ENCODE results near the gene TLX2. TPM values are rescaled to one million over a fixed set of nuclear protein-coding genes. Genes with fewer than 3 reads are reported as not detected.

The TLX2 gene
- total and polyA plus RNA-seq, 2 experiments from 2014 or later = 0.16 to 0.21 TPM

DNA sequence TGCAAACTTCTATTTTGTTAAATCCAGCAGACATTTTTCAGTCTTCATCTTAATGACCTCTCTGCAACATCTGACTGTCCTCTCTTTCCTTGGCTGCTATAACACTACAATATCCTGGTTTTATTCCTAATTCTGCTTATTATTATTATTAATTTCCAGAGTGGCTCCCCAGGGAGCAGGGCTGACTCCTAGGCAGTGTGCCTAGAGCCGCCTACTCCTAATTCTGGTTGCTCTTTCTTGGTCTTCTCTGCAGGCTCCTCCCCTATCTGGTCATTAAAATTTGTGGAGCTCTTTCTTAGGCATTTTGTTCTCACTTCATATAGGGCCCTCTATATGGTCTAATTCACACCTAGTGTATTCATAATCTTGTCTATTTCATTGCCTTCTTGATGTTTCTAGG, 28.7 kb downstream of the TLX2 start:
- H3K9me3 Mint-ChIP-seq = no peaks in the 10 kb centered on the region
- peaks cover under 1% of the 10 kb centered on the region; the same call in 1 of the 3 replicates for H3K36me3 Mint-ChIP-seq (ENCODE audit: low read depth)
- DNase-seq (ENCODE audit: low spot score) (no peak), ATAC-seq (no peak)
- no peak overlapping the region for H3K4me3 Mint-ChIP-seq
- H2AFZ ChIP-seq = no peak overlapping the region
- no peaks in the 10 kb centered on the region for H3K36me3 ChIP-seq (ENCODE audit: insufficient read depth)
- H3F3A ChIP-seq (replicated peaks; ENCODE audit: low read depth) = 0 out of 2 replicates have a peak, but pooled peaks cover 4% of the 10 kb centered on the region
- peaks cover 17% of the 10 kb centered on the region for H3K27me3 Mint-ChIP-seq (ENCODE audit: insufficient read depth, low read depth, poor library complexity)
- H4K20me1 ChIP-seq (replicated peaks; ENCODE audit: insufficient read depth) = peaks cover 4% of the 10 kb centered on the region; the same call in 1 of the 2 replicates
- H3K27me3 ChIP-seq (ENCODE audit: insufficient read depth) = peaks cover 33% of the 10 kb centered on the region
- no peak overlapping the region for H3K4me2 ChIP-seq
- peaks cover 5% of the 10 kb centered on the region; the same call in 1 of the 2 replicates for H3K79me2 ChIP-seq (replicated peaks; ENCODE audit: insufficient read depth)
- H3K4me1 ChIP-seq (ENCODE audit: insufficient read depth) = peaks cover 1% of the 10 kb centered on the region; the same call in 1 of the 2 replicates
- no peaks in the 10 kb centered on the region for H3K9me2 ChIP-seq (ENCODE audit: insufficient read depth)
- H3K27ac ChIP-seq (ENCODE audit: low read depth) = no peak overlapping the region
- TF ChIP-seq CREB1 (CRISPR knock-in tag; IDR thresholded peaks at IDR 0.05; ENCODE audit: low read depth) = no peak
- H3K27ac Mint-ChIP-seq = no peak overlapping the region
- H3K4me1 Mint-ChIP-seq = peaks cover 1% of the 10 kb centered on the region
- no peak overlapping the region for H3K4me3 ChIP-seq

DNA sequence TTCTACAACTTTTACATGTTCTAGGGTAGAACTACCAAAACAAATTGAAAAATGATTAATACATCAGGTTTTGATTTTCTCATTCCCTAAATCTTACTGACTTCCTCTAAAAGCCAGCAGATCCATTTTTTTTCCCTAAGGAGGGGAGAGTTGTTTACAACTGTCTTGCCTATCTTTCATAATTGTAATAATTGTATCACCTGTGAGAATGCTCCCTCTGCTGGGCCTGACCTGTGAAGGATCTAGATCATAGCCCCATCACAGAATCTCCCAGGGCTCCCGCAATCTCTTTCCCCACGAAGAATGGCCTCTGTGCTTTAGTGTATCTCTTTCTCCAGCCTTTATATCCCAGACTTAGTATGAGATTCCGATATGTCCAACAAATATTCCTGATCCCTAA, 30.4 kb downstream of the TLX2 start:
- no peaks in the 10 kb centered on the region for H3K36me3 ChIP-seq (ENCODE audit: insufficient read depth)
- Mint-ChIP-seq H3K27me3 (ENCODE audit: insufficient read depth, low read depth, poor library complexity) (peaks cover 28% of the 10 kb centered on the region), H3K36me3 (ENCODE audit: low read depth) (peaks cover 6% of the 10 kb centered on the region; the same call in 1 of the 3 replicates), H3K4me3 (no peak overlapping the region), H3K27ac (no peak overlapping the region), H3K4me1 (peaks cover 8% of the 10 kb centered on the region; the same call in 2 of the 3 replicates), H3K9me3 (peaks cover 3% of the 10 kb centered on the region; the same call in 1 of the 3 replicates)
- peaks cover 4% of the 10 kb centered on the region; the same call in 1 of the 2 replicates for H4K20me1 ChIP-seq (replicated peaks; ENCODE audit: insufficient read depth)
- H3K79me2 ChIP-seq (replicated peaks; ENCODE audit: insufficient read depth) = peaks cover 5% of the 10 kb centered on the region; the same call in 1 of the 2 replicates
- peaks cover 49% of the 10 kb centered on the region for H3K27me3 ChIP-seq (ENCODE audit: insufficient read depth)
- H2AFZ ChIP-seq = no peak overlapping the region
- peaks cover 9% of the 10 kb centered on the region; the same call in 1 of the 2 replicates for H3F3A ChIP-seq (replicated peaks; ENCODE audit: low read depth)
- H3K9me2 ChIP-seq (ENCODE audit: insufficient read depth) = no peaks in the 10 kb centered on the region
- ATAC-seq (no peak), DNase-seq (ENCODE audit: low spot score) (no peak)
- no peak overlapping the region for H3K27ac ChIP-seq (ENCODE audit: low read depth)
- peaks cover 7% of the 10 kb centered on the region; the same call in 1 of the 2 replicates for H3K4me1 ChIP-seq (ENCODE audit: insufficient read depth)
- TF ChIP-seq STAT1 (IDR thresholded peaks at IDR 0.05; ENCODE audit: unreplicated experiment) = no peak
- TF ChIP-seq EZH2phosphoT487 (IDR thresholded peaks at IDR 0.05; ENCODE audit: unreplicated experiment) = no peak
- peak in 1 of 2 experiments; percentile 19; a peak in 2 of 4 replicates for TF ChIP-seq CTCF (conservative IDR thresholded peaks at IDR 0.05; ENCODE audit: low read depth in 2 of 2)
- no peak for TF ChIP-seq JUNB (IDR thresholded peaks at IDR 0.05; ENCODE audit: unreplicated experiment)
- H3K4me2 ChIP-seq = no peak overlapping the region
- H3K4me3 ChIP-seq = no peak overlapping the region

DNA sequence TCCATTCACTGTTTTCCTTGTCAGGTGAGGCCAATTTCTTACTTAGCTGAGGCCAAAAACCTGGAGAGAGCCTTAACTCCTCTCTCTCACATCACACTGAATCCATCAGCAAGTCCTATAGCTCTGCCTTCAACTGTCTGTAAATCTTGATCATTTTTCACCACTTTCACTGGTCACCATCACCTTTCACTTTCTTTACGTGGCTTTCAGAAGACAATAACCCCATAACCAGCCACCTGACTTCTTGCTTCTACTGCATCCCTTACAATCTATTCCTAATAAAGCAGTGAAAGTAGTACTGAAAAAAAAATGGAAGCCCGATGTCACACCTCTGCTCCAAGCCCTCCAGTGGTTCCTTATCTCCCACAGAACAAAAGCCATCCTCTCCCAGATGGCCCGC, 31.8 kb downstream of the TLX2 start:
- H2AFZ ChIP-seq = no peak overlapping the region
- peaks cover 9% of the 10 kb centered on the region; the same call in 1 of the 2 replicates for H3F3A ChIP-seq (replicated peaks; ENCODE audit: low read depth)
- Mint-ChIP-seq H3K36me3 (ENCODE audit: low read depth) (peaks cover 6% of the 10 kb centered on the region; the same call in 1 of the 3 replicates), H3K4me3 (no peak overlapping the region), H3K4me1 (peaks cover 16% of the 10 kb centered on the region; the same call in 2 of the 3 replicates), H3K9me3 (peaks cover 3% of the 10 kb centered on the region; the same call in 1 of the 3 replicates), H3K27ac (no peak overlapping the region), H3K27me3 (ENCODE audit: insufficient read depth, low read depth, poor library complexity) (peaks cover 36% of the 10 kb centered on the region)
- peaks cover 7% of the 10 kb centered on the region; the same call in 1 of the 2 replicates for H3K4me1 ChIP-seq (ENCODE audit: insufficient read depth)
- no peak overlapping the region for H3K4me2 ChIP-seq
- no peaks in the 10 kb centered on the region for H3K36me3 ChIP-seq (ENCODE audit: insufficient read depth)
- H3K9me2 ChIP-seq (ENCODE audit: insufficient read depth) = no peaks in the 10 kb centered on the region
- no peak overlapping the region for H3K4me3 ChIP-seq
- H3K27ac ChIP-seq (ENCODE audit: low read depth) = no peak overlapping the region
- peaks cover 4% of the 10 kb centered on the region; the same call in 1 of the 2 replicates for H4K20me1 ChIP-seq (replicated peaks; ENCODE audit: insufficient read depth)
- ATAC-seq (no peak), DNase-seq (ENCODE audit: low spot score) (no peak)
- peaks cover 63% of the 10 kb centered on the region for H3K27me3 ChIP-seq (ENCODE audit: insufficient read depth)
- H3K79me2 ChIP-seq (replicated peaks; ENCODE audit: insufficient read depth) = peaks cover 5% of the 10 kb centered on the region; the same call in 1 of the 2 replicates
- TF ChIP-seq ZNF331 (CRISPR knock-in tag; IDR thresholded peaks at IDR 0.05; ENCODE audit: low read depth) (no peak), EZH2phosphoT487 (IDR thresholded peaks at IDR 0.05; ENCODE audit: unreplicated experiment) (no peak), POLR2AphosphoS5 (IDR thresholded peaks at IDR 0.05; ENCODE audit: low read depth) (no peak), CREB1 (CRISPR knock-in tag; IDR thresholded peaks at IDR 0.05; ENCODE audit: low read depth) (no peak), ZNF114 (CRISPR knock-in tag; IDR thresholded peaks at IDR 0.05) (no peak), STAT1 (IDR thresholded peaks at IDR 0.05; ENCODE audit: unreplicated experiment) (no peak), EZH2 (IDR thresholded peaks at IDR 0.05; ENCODE audit: low read depth, unreplicated experiment) (no peak), NANOG (IDR thresholded peaks at IDR 0.05; ENCODE audit: borderline replicate concordance) (no peak)
- TF ChIP-seq, protein P1, sequence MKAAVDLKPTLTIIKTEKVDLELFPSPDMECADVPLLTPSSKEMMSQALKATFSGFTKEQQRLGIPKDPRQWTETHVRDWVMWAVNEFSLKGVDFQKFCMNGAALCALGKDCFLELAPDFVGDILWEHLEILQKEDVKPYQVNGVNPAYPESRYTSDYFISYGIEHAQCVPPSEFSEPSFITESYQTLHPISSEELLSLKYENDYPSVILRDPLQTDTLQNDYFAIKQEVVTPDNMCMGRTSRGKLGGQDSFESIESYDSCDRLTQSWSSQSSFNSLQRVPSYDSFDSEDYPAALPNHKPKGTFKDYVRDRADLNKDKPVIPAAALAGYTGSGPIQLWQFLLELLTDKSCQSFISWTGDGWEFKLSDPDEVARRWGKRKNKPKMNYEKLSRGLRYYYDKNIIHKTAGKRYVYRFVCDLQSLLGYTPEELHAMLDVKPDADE (IDR thresholded peaks at IDR 0.05) = no peak
- TF ChIP-seq, protein P2, sequence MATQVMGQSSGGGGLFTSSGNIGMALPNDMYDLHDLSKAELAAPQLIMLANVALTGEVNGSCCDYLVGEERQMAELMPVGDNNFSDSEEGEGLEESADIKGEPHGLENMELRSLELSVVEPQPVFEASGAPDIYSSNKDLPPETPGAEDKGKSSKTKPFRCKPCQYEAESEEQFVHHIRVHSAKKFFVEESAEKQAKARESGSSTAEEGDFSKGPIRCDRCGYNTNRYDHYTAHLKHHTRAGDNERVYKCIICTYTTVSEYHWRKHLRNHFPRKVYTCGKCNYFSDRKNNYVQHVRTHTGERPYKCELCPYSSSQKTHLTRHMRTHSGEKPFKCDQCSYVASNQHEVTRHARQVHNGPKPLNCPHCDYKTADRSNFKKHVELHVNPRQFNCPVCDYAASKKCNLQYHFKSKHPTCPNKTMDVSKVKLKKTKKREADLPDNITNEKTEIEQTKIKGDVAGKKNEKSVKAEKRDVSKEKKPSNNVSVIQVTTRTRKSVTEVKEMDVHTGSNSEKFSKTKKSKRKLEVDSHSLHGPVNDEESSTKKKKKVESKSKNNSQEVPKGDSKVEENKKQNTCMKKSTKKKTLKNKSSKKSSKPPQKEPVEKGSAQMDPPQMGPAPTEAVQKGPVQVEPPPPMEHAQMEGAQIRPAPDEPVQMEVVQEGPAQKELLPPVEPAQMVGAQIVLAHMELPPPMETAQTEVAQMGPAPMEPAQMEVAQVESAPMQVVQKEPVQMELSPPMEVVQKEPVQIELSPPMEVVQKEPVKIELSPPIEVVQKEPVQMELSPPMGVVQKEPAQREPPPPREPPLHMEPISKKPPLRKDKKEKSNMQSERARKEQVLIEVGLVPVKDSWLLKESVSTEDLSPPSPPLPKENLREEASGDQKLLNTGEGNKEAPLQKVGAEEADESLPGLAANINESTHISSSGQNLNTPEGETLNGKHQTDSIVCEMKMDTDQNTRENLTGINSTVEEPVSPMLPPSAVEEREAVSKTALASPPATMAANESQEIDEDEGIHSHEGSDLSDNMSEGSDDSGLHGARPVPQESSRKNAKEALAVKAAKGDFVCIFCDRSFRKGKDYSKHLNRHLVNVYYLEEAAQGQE (IDR thresholded peaks at IDR 0.05; ENCODE audit: unreplicated experiment) = no peak
